HG02763 (cell line): ENCODE results near the gene SIX2.

Experiments
- ATAC-seq: cut with Tn5 transposase; IDR thresholded peaks from one replicate; pipeline ENCODE4 v1.9.1; 2021; ENCODE audit warnings: mild to moderate bottlenecking, moderate library complexity; ENCODE audit not compliant: unreplicated experiment

SIX2 gene

DNA sequence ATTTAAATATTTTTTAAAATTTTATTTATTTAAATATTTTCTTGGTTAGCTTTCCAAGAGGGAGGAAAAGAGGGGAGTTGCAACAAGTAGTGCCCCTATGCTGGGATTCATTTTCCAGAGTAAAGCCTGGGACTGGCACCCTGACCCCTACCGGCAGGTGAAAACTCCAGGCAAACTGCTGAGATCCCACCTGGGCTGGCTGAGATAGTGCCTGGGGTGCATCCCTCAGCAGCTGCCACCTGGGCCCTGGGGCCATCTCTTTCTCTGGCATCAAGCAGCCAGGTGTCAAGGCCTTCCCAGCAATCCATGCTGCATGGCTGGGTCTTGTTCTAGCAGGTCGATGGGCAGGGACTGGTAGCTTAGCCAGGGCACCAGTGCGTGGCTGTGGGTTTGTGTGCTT is 6.6 kb downstream of the SIX2 start:
- no peak for ATAC-seq

DNA sequence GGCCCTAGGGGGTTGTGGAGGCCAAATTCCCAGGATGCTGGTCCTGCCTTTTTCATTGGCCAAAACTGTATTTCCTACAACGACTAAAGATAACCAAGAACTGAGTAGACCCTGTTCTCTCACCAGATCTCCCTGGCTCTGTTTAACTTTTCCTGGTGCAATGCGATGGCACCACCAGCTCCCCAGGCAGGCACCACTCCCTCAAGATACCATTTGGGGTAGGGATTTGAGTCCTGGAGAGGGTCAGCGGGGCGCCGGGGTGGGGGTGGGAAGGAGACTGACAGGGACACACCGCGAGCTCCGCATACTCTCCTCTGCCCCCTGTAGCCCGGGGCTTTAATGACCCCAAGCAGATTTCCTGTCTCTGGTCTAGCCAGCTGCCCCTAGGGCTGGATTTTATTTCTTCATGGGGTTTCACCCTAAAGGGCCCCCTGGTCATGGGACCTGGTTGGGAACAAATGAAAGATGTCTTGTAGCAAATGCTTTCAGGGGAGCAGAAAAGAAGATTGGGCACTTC is 7.3 kb downstream of the SIX2 start:
- ATAC-seq: no peak

DNA sequence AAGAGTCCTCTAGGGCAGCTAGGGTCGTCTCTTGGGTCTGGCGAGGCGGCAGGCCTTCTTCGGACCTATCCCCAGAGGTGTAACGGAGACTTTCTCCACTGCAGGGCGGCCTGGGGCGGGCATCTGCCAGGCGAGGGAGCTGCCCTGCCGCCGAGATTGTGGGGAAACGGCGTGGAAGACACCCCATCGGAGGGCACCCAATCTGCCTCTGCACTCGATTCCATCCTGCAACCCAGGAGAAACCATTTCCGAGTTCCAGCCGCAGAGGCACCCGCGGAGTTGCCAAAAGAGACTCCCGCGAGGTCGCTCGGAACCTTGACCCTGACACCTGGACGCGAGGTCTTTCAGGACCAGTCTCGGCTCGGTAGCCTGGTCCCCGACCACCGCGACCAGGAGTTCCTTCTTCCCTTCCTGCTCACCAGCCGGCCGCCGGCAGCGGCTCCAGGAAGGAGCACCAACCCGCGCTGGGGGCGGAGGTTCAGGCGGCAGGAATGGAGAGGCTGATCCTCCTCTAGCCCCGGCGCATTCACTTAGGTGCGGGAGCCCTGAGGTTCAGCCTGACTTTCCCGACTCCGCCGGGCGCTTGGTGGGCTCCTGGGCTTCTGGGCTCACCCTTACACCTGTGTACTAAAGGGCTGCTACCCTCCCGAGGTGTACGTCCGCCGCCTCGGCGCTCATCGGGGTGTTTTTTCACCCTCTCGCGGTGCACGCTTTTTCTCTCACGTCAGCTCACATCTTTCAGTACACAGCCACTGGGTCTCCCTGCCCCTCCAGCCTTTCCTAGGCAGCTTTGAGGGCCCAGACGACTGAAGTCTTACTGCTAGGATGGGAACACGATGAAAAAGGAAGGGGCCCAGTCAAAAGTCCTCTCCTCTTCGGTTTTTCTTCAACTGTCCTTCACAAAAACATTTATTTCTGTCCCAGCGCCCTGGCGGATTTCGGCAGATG is 8.1 kb downstream of the SIX2 start:
- no peak for ATAC-seq

DNA sequence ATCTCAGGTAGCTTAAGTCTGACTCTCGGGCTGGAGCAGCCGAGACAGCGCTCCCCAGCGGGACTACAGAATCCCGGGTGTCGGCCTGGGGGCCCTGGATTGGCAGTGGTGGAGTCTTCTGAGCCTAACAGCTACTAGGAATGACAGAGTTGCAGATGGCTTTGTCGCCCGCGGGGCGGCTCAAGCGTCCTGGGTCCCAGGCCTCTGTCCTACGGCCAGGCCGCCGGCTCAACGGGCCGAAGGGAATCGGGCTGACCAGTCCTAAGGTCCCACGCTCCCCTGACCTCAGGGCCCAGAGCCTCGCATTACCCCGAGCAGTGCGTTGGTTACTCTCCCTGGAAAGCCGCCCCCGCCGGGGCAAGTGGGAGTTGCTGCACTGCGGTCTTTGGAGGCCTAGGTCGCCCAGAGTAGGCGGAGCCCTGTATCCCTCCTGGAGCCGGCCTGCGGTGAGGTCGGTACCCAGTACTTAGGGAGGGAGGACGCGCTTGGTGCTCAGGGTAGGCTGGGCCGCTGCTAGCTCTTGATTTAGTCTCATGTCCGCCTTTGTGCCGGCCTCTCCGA is 8.8 kb downstream of the SIX2 start:
- ATAC-seq: no peak

DNA sequence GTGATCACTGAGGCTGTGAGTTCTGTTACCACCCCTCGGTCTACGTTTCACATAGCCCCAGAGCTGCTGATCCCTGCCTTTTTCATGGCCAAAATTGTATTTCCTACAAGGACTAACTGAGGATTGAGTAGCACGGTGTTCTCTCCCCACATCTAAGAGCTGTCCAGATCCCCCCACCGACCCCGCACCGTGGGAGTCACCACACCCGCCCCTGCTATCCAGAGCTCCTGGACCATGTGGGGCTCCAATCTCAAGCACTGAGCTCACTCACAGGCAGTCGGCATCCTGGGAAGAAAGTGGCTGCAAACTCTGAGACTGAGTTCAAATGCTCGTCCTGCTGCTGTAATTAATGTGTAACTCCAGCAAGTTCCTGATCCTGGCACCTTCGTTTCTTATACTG is 9.7 kb downstream of the SIX2 start:
- no peak for ATAC-seq

DNA sequence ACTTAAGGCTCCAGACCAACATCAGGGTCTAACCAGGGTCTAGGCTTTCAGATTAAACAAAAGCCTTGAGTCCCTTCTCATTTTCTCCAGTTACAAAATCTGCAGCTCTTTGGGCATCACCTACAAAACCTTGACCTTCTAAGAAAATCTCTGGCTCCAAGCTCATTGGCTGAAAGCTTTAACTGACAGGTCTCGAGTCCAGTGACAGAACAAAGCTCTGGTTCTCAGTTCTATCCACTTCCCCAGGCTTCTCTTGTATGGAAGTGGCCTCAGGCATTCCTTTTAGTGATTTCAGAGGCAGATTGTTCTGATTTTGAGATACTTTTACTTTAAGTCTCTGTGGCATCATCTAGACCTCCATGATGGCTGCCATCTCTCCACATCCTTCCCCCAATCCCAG is 11.3 kb downstream of the SIX2 start:
- no peak for ATAC-seq

DNA sequence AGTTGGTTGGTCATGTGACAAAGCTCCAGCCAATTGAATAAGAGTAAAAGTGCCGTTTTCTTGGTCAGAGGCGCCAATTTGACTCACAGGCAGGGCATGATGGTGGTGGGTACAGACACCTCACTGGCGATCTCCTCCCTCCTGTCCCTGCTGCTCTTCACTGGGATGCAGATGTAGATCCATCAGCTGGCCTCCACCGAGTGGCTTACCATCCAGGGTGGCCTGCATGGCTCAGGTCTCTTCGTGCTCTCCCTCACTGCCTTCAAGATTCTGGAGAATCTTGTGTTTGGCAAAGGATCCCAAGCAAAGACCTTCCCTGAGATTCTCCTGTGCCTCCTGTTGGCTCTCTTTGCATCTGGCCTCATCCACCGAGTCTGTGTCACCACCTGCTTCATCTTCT is 12.9 kb downstream of the SIX2 start:
- ATAC-seq: no peak

DNA sequence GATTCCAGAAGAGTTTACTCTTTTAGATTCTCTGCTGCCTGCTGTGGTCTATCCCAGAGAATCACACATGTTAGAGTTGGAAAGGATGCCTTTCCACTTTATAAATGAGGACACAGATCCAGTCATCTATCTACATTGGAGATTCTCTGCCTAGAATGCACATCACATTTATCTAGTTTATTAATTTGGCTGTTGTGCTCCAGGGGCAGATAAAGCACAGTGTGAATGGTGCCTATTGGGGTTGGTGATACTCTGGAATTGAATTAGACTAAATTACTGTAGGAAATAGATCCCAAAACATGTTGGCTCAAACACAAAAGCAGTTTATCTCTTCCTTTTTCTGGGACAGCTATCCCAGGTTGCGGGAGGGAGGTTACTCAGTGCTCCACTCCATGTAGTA is 14.9 kb downstream of the SIX2 start:
- ATAC-seq: no peak

DNA sequence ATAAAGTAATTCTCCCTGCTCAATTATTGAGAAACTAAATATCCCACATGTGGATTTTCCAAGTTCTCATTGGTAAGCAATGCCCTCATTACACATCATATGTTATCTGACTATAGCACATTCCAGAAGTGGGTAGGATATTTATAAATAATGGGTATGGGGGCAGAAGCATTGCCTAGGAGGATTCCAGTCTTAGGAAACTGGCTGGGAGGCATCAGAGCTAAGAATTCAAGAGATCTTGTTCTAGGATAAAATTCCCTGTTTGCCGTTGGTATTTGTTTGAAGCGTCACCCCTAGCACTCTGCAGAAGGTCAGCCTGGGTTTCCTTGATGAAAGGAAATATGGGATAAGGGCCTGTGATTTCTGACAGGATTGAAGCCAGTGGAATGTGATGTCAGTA is 20.1 kb downstream of the SIX2 start:
- no peak for ATAC-seq

DNA sequence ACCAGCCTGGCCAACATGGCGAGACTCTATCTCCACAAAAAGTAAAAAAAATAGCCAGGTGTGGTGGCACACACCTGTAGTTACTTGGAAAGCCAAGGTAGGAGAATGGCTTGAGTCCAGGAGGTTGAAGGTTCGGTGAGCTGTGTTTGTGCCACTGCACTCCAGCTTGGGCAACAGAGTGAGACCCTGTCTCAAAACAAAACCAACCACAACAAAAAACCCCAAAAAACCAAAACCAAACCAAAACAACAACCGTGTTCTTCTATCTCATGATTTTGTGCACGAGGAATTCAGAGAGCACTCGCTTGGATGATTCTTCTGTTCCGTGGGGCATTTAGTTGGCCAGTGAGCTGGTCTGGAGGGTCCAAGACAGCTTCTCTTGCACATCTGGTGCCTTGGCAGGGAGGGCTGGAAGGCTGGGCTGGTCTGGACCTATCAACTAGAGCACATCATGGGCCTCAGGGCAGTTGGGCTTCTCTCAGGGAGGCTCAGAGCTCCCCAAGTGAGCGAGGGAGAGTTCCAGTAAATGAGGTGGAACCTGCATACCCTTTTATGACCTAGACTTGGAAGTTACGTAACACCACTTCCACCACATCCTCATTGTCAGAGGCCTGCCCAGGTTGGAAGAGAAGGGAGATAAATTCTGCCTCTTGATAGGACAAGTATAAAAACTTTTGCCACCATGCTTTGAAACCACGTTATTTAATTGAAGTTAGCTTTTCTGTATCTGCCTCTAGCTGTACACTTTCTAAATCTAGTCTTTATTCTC is 25.2 kb downstream of the SIX2 start:
- ATAC-seq: no peak

DNA sequence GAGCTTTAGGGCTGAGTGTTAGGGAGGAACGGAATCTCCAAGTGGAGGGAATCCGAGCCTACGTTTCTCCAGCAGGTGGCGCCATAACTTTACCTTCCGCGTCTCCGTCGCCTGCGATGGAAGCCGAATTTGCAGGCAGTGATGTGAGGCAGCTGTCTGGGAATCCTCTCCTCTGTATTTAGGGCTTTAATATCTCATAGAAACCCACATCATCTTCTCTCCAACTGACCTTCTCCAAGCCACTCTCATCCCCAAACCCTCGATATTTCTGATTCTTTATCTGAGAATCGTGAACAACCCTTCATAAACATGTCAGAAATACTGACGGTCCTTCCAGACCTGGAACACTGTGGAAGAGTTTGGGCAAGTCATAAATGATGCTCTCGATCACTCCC is 27.5 kb downstream of the SIX2 start:
- ATAC-seq: no peak

DNA sequence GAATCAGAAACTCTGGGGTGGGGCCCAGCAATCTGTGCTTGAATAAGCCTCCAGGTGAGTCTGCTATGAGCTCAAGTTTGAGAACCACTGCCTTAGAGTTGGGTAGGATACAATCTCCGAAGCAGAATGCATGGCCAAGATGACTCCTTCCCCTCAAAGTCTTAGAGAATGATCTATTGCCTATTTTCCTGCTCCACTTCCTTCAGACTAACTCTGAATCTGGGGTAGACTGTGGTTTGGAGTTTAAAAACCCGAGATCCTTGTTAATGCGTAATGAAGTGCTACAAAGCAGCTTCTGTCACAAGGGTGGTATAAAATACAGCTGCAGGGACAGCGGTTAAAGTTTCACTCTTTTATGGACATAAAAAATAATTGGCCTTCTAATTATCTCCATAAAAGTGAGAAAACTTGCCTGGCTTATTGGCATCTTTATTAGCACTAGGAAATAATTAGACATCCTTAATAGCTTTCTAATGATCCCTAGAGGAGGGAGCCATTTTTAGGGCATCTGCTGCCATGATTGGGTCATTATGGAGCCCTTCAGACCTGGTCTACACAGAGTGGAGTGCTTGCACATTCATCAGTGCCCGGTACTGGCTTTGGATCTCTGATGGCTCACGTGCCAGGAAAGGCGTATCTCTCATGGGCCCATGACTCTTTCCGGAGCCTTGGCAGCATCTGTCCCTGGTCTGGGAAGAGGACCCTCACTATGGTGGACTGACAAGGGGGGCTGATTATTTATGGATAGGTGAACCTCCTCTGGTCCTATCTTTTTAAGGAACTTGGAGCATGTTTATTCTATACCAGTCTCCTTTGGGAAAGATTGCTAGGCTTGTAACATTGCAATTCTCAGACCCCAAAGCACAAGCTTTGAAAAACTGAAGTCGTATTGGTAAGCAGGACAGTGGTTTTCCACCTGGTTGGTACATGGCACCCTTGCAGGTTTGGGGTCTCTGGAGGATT is 28.2 kb downstream of the SIX2 start:
- ATAC-seq: no peak

DNA sequence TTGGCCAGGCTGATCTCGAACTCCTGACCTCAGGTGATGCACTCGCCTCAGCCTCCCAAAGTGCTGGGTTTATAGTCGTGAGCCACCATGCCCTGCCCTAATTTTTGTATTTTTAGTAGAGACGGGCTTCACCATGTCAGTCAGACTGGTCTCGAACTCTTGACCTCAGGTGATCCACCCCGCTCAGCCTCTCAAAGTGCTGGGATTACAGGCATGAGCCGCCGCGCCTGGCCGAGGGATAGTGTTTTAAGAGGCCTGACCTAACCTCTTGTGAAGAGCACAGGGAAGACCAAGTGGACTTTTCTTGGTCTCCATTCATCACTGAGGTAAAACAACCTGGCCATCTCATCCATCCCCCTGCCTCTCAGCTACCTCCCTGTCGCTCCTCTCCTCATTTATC is 29.7 kb downstream of the SIX2 start:
- no peak for ATAC-seq

DNA sequence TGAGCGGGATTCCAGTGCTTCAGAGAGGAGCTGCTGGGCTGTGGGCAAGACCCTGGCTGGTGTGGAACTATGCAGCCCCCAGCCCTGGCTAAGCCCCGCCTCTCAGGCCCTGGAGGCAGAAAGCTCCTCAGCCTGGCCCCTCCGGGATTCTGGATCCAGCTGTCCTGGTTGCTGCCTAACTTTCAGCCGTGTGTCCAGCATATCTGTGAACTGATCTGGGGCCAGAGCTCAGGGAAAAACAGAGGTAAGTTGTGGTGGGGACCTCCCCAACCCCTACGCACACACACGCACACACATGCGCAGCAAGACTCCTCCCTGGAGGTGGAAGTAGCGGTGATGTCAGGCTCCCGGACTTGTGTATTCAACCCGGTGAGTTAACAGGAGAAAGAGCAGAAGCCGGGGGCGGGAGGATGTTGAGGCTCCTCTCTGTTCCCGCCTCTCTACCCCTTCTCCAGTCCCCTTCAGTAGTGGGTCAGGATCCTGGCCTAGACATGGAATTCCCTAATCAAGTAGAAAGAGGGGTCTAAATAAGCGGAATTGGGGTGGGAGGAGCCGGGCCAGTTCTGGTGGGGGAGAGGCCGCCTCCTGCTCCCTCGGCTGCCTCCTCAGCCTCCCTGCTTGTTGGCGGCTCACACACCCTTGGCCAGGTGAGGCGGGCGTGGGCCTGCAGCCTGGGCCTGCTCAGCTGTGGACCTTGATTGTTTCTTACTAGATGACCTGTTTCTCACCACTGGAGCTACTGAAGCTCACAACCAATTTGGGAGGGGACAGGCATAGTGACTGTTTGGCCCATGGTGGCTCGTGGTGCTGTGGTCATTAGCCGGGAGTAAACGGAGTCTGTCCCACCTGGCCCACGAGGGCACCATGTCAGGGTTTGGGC is 33.4 kb downstream of the SIX2 start:
- ATAC-seq: no peak

DNA sequence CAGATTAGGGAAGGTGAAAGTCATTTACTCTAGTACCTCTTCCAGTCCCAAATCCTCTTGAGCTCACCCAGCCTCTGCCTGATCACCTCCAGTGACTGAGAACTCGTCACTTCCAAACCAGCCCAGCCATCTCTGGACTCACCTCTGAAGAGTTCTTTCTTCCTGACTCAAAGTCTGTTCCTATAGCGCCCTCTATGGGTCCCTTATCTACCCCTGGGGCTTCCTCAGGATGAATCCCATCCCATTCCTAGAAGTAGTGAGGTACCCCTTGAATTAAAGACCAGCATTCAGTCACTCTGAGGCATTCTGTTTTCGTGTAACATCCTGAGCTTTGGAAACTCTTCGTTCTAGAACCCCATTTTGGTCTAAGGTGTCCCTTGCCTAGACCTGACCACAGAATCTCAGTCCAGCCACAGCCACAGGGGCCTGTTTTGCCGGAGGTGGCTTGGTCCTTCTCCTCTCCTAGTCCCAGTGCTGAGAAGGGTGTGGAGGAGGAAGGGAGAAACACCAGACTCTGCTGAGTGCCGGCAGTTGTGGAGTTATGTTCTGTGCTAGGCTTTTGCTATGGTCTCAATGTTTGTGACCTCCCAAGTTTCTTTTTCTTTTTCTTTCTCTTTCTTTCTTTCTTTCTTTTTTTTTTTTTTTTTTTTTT is 35.1 kb downstream of the SIX2 start:
- no peak for ATAC-seq

DNA sequence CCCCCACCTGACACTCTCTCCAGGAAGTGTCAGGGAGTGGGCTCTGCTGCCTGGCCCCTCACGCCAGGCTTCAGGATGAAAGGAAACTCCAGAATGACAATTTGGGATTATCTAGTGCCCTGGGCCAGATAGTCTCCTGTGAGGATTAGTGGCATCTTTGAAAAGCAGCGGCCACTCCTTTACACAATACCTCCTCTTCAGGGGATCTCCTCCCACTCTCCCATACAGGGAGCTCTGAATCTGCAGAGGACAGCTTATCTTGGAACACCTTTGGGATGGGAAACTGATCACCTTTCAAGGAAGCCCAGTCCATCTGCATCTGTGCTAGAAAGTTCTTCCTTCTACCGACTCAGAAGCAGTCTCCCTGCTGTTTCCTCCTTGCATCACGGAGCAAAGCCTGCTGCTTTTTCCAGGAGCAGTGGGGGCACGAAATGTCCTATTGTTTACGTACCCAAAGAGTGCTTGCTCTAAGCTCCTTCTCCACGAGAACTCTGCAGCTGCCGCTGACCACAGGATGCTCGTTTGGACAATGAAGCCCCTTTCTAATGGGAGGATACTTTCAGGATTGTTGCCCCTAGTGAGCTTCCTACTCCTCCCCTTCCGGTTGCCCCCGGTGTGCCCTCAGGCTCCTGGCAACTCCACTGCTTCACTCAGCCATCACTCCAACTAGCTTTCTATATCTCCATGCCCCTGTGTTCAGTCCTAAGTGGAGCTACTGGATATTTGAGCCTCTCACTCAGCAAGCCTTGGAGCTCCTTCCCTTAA is 36.3 kb downstream of the SIX2 start:
- ATAC-seq: no peak

DNA sequence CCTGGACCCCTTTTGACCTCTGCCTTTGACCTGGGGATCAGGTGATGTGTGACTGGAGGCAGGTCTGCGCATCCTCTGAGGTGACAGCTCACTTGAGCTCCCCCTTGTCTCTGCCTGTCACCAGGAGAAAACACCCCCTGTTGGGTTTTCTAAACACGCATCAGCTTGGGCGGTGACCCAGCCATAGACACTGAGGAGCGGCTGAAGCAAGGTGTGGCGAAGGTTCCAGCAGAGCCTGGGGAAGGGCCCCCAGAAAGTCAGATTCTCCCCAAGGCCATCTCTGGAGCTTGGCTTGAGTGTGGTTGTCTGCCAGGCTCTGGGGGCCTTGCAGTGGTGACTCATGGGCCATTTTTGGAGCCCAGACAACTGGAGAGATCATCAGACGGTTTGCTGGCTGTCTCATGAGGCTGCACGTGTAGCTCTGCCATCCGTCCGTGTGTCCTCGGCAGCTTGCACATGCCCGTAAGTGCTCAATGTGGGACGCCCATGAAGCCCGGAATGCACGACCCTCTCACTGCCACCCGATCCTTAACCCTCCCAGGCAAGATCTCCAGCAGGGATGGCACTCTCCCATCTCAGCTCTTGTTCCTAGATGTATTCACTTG is 38.3 kb downstream of the SIX2 start:
- no peak for ATAC-seq

DNA sequence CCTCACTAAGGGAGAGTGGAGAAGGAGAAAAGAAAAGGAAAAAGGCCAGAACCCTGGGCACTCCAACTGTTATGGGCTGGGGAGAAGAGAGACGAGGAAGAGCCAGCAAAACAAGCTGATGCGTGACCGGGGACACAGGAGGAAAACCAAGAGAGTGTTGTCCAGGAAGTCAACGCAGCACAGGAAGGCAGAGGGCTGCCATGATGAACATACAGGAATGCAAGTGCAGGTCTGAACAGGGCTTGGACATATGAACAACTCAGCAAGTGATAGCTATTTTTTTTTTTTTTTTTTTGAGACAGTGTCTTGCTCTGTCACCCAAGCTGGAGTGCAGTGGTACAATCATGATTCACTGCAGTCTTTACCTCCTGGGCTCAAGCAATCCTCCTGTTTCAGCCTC is 39.3 kb downstream of the SIX2 start:
- ATAC-seq: no peak
